B cell (primary cell): ENCODE results near the gene SIRT7. TPM values are rescaled to one million over a fixed set of nuclear protein-coding genes. Genes with fewer than 3 reads are reported as not detected.

Source experiments
- ATAC-seq: fragments of 200-7000 bp; cut with Tn5 transposase; one replicate; pipeline ENCODE4 v1.10.0; 2021; ENCODE audit warnings: low read depth, mild to moderate bottlenecking, moderate number of reproducible peaks, moderate library complexity
- CTCF ChIA-PET: fragments of 350-600 bp; sonication (Branson Sonifier 250); formaldehyde crosslinking; loops from one replicate; lab custom pipeline; 2021; ENCODE audit warnings: antibody characterized with exemption, inconsistent platforms; lab: Charles Lee
- POLR2A ChIA-PET: fragments of 350-600 bp; sonication (Branson Sonifier 250); formaldehyde crosslinking; loops from one replicate; lab custom pipeline; 2021; ENCODE audit warnings: antibody characterized with exemption; lab: Charles Lee
- DNase-seq: peaks from one replicate; pipeline ENCODE4 v3.0.0; 2013
- H2AFZ ChIP-seq: 2 replicates; pipeline ENCODE4 v1.6.1; 2012; ENCODE audit warnings: mild to moderate bottlenecking, low read depth, low read length; ENCODE audit not compliant: insufficient read depth, poor library complexity, severe bottlenecking
- H3K27ac ChIP-seq, 2 donors: 1 replicate in 1 of 2; 2 replicates in 1 of 2; pipeline ENCODE4 v1.5.1; 2012 to 2013; ENCODE audit warnings: low read length in 2 of 2, mild to moderate bottlenecking in 2 of 2, moderate library complexity in 1 of 2
- H3K27me3 ChIP-seq, 4 experiments: fragments of 200-600 bp in 1 of 4; sonication (generic) in 1 of 4; replicated peaks in 1 of 4; 1 replicate in 2 of 4; 2 replicates in 2 of 4; pipeline versions ENCODE4 v1.6.1 to v1.7.0; 2013 to 2016; ENCODE audit warnings: low read length in 3 of 4, mild to moderate bottlenecking in 2 of 4, mixed read lengths in 1 of 4, moderate library complexity in 1 of 4; ENCODE audit not compliant: insufficient read depth in 4 of 4, control insufficient read depth in 3 of 4; ENCODE audit errors: control extremely low read depth in 1 of 4
- H3K36me3 ChIP-seq, 2 experiments: replicated peaks in 1 of 2; 1 replicate in 1 of 2; 2 replicates in 1 of 2; pipeline versions ENCODE4 v1.6.1 to v1.7.1; 2013; ENCODE audit warnings: low read length in 1 of 2; ENCODE audit not compliant: insufficient read depth in 2 of 2, control insufficient read depth in 1 of 2; ENCODE audit errors: control extremely low read depth in 1 of 2, extremely low read depth in 1 of 2
- H3K4me1 ChIP-seq, 2 donors: fragments of 200-600 bp in 1 of 2; sonication (generic) in 1 of 2; 1 replicate in 1 of 2; 2 replicates in 1 of 2; pipeline versions ENCODE4 v1.5.1 to v1.6.1; 2013 to 2017; ENCODE audit warnings: low read length in 2 of 2; ENCODE audit not compliant: control insufficient read depth in 2 of 2, insufficient read depth in 2 of 2
- H3K4me2 ChIP-seq: replicated peaks from 2 replicates; pipeline ENCODE3; 2012; ENCODE audit warnings: mild to moderate bottlenecking, low read depth, low read length; ENCODE audit not compliant: poor library complexity, severe bottlenecking
- H3K4me3 ChIP-seq, 5 experiments: fragments of 200-600 bp in 1 of 5; sonication (generic) in 1 of 5; 1 replicate in 3 of 5; 2 replicates in 2 of 5; pipeline versions ENCODE4 v1.5.1 to v1.7.0; 2011 to 2016; ENCODE audit warnings: low read length in 4 of 5, mild to moderate bottlenecking in 4 of 5, low read depth in 2 of 5, control low read depth in 1 of 5, moderate library complexity in 1 of 5; ENCODE audit not compliant: insufficient read depth in 1 of 5; ENCODE audit errors: control extremely low read depth in 1 of 5, extremely low read depth in 1 of 5
- H3K79me2 ChIP-seq: fragments of 200-600 bp; sonication (generic); one replicate; pipeline ENCODE4 v1.6.0; 2016; ENCODE audit warnings: low read length; ENCODE audit not compliant: control insufficient read depth, insufficient read depth
- H3K9ac ChIP-seq: fragments of 200-600 bp; sonication (generic); 2 replicates; pipeline ENCODE4 v1.6.1; 2017; ENCODE audit warnings: mild to moderate bottlenecking, low read length, moderate library complexity
- H3K9me3 ChIP-seq, 3 donors: one replicate each; pipeline versions ENCODE4 v1.6.1 to v1.7.1; 2013; ENCODE audit warnings: low read length in 2 of 3; ENCODE audit not compliant: control insufficient read depth in 2 of 3, insufficient read depth in 1 of 3; ENCODE audit errors: control extremely low read depth in 1 of 3
- H4K20me1 ChIP-seq: 2 replicates; pipeline ENCODE4 v1.6.0; 2012; ENCODE audit warnings: mild to moderate bottlenecking, low read length; ENCODE audit not compliant: insufficient read depth, control insufficient read depth, poor library complexity, severe bottlenecking
- H3K27ac Mint-ChIP-seq: one replicate; pipeline ENCODE4 v1.8.0; 2021; ENCODE audit warnings: mixed read lengths
- H3K27me3 Mint-ChIP-seq: one replicate; pipeline ENCODE4 v1.8.0; 2021; ENCODE audit warnings: mixed read lengths
- H3K4me1 Mint-ChIP-seq: one replicate; pipeline ENCODE4 v1.8.0; 2021; ENCODE audit warnings: mixed read lengths
- H3K4me3 Mint-ChIP-seq: one replicate; pipeline ENCODE4 v1.8.0; 2021; ENCODE audit warnings: mixed read lengths
- H3K9me3 Mint-ChIP-seq: one replicate; pipeline ENCODE4 v1.8.0; 2022; ENCODE audit warnings: mixed read lengths; ENCODE audit not compliant: insufficient read depth
- CTCF ChIP-seq: fragments of 200-600 bp; IDR thresholded peaks from one replicate; pipeline ENCODE4 v1.8.0; 2022; ENCODE audit warnings: antibody characterized with exemption, mild to moderate bottlenecking
- EZH2 ChIP-seq: IDR thresholded peaks from 2 replicates; pipeline ENCODE4 v1.6.1; 2012; ENCODE audit warnings: borderline replicate concordance, low read depth, mild to moderate bottlenecking, moderate library complexity, low read length; ENCODE audit not compliant: insufficient read depth, poor library complexity, severe bottlenecking
- WGBS: methylation state at CpG from one replicate; pipeline ENCODE4 v1.1.5; 2013; ENCODE audit warnings: missing lambda C conversion rate; ENCODE audit not compliant: insufficient coverage; 5-methylcytosine and 5-hydroxymethylcytosine counted together
- intact Hi-C: fragments of 100-400 bp; cut with micrococcal nuclease; formaldehyde crosslinking; loops from one replicate; pipeline ENCODE4 v1.10.0; 2022
- polyA plus RNA-seq: library from polyadenylated mRNA; depleted of rRNA; stranded (reverse); fragments of >200 nt; gene quantifications from 2 replicates; pipeline ENCODE4 v1.2.3, GENCODE V29; 2012
- total RNA-seq, 2 donors: library from RNA; stranded (reverse); fragments of 120-200 nt in 1 of 2; gene quantifications; 1 replicate in 1 of 2; 2 replicates in 1 of 2; pipeline versions ENCODE4 v1.2.3 to v1.2.4, GENCODE V29; 2013 to 2022

Gene SIRT7
- total and polyA plus RNA-seq, 2 donors (not counting 1 experiment from before 2014, with no cell fraction given): 77.2 to 82.7 TPM

- H3K4me1 Mint-ChIP-seq: peaks cover 42% of the 10 kb centered on the region
- H3K4me3 Mint-ChIP-seq: no peak overlapping the region
- POLR2A ChIA-PET: interaction anchor here (0.6 kb wide), 1 partner anchor 209 kb away, joined by 4 read pairs; no protein-coding TSS in a partner anchor
- H3K79me2 ChIP-seq: peaks cover 76% of the 10 kb centered on the region
- TF ChIP-seq EZH2 (no peak), CTCF (no peak)
- H2AFZ ChIP-seq: no peak overlapping the region
- H3K9me3 Mint-ChIP-seq: no peaks in the 10 kb centered on the region
- no peak overlapping the region for H3K4me2 ChIP-seq
- H4K20me1 ChIP-seq: peaks cover 48% of the 10 kb centered on the region
- ATAC-seq (no peak), DNase-seq (no peak)
- H3K27me3 ChIP-seq: no peaks in the 10 kb centered on the region
- CTCF ChIA-PET: no interaction called here
- peaks cover 0 to 6% of the 10 kb centered on the region in 2 experiments for H3K36me3 ChIP-seq
- no peak overlapping the region for H3K9ac ChIP-seq
- H3K4me3 ChIP-seq: no peak overlapping the region
- H3K27ac Mint-ChIP-seq: no peak overlapping the region
- no peaks in the 10 kb centered on the region for H3K27me3 Mint-ChIP-seq
- H3K27ac ChIP-seq: no peak overlapping the region
- intact Hi-C loops: no loop called here
- H3K4me1 ChIP-seq: peaks cover 28 to 38% of the 10 kb centered on the region in 2 donors
- H3K9me3 ChIP-seq: no peaks in the 10 kb centered on the region
- WGBS: no CpG with 5 or more reads among the region's 3 CpGs
Measured at GRCh38 chr17:81921537-81921862, 3.5 kb upstream of the SIRT7 start.

GRCh38 chr17:81920612-81921536, 2.9 kb upstream of the SIRT7 start:
- peaks cover 40% of the 10 kb centered on the region for H3K4me1 Mint-ChIP-seq
- H3K9me3 ChIP-seq: no peaks in the 10 kb centered on the region
- H3K27me3 ChIP-seq: no peaks in the 10 kb centered on the region
- H3K36me3 ChIP-seq: peaks cover 0 to 7% of the 10 kb centered on the region in 2 experiments
- no peak overlapping the region for H2AFZ ChIP-seq
- TF ChIP-seq CTCF (no peak), EZH2 (no peak)
- POLR2A ChIA-PET: no interaction called here
- no peak overlapping the region for H3K4me3 Mint-ChIP-seq
- H3K4me3 ChIP-seq: no peak overlapping the region
- H3K9ac ChIP-seq: no peak overlapping the region
- CTCF ChIA-PET: no interaction called here
- H3K79me2 ChIP-seq: peaks cover 76% of the 10 kb centered on the region
- no peak for ATAC-seq
- no peak for DNase-seq
- H3K27ac ChIP-seq: no peak overlapping the region
- no peaks in the 10 kb centered on the region for H3K9me3 Mint-ChIP-seq
- intact Hi-C loops: no loop called here
- H3K4me2 ChIP-seq: no peak overlapping the region
- H3K27ac Mint-ChIP-seq: peak overlapping the region; percentile 24
- H4K20me1 ChIP-seq: peaks cover 48% of the 10 kb centered on the region
- 98% methylated on average over 30 of the region's 33 CpGs for WGBS
- H3K4me1 ChIP-seq: peaks cover 22 to 35% of the 10 kb centered on the region in 2 donors
- H3K27me3 Mint-ChIP-seq: no peaks in the 10 kb centered on the region
